Fibroblast of mammary gland (primary cell): ENCODE measurements around the gene RAI1.

Experiments used
- DNase-seq: peaks from one replicate; pipeline ENCODE4 v3.0.0-alpha.2; 2010; ENCODE audit warnings: low read depth
- H3K4me3 ChIP-seq: 2 replicates; pipeline ENCODE4 v1.5.1; 2011; ENCODE audit warnings: low read depth, mild to moderate bottlenecking, low read length, moderate library complexity; ENCODE audit not compliant: control insufficient read depth
- CTCF ChIP-seq: conservative IDR thresholded peaks from 2 replicates; pipeline ENCODE4 v1.5.1; 2011; ENCODE audit warnings: low read depth, low read length, inconsistent platforms; ENCODE audit not compliant: control insufficient read depth, insufficient read depth

Gene RAI1

GRCh38 chr17:17845046-17845775 is 164.0 kb downstream of the RAI1 start:
- no peak for DNase-seq
- no peak overlapping the region for H3K4me3 ChIP-seq
- no peak for TF ChIP-seq CTCF

- H3K4me3 ChIP-seq = no peak overlapping the region
- no peak for DNase-seq
- no peak for TF ChIP-seq CTCF
Observed at GRCh38 chr17:17846003-17846402, 164.7 kb downstream of the RAI1 start.

DNA sequence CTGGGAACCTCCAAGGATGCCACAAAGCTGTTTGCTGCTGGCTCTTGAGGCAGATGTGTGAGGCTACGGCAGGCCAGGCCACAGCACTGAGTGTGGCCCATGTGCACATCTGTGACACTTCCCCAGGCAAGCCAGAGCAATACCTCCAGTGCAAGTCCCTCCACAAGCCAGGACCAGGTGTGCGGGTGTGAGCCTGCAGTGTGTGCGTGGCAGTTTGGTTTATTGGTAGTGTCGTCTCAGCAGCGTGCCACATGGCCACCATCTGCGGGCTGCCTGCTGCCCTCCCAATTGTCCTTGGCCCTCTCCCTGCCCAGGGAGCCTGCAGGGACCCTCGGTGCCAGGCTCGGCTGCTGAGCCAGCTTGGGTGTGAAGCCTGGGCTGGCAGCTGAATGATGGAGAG is 165.4 kb downstream of the RAI1 start:
- no peak for TF ChIP-seq CTCF
- no peak overlapping the region for H3K4me3 ChIP-seq
- no peak for DNase-seq

GRCh38 chr17:17847118-17847689 is 165.9 kb downstream of the RAI1 start:
- no peak for DNase-seq
- no peak overlapping the region for H3K4me3 ChIP-seq
- TF ChIP-seq CTCF = no peak

DNA sequence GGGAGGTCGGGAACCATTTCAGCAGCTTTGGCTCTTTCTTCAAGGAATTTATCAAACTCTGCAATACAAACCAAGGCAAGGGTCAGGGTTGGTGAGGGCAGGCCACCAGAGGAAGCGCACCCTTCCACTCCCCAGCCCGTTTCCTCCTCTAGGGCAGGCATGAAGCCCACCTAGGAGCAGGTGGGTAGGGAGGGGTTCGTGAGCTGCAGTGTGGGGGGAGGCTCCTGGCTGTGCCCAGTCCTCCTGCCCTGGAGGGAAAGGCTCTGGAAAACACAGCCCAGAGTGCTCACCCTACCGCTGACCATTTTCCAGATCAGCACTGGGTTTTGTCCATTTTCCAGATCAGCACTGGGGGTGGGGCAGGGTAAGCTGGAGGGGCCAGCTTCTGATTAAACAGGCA is 166.5 kb downstream of the RAI1 start:
- no peak overlapping the region for H3K4me3 ChIP-seq
- DNase-seq = no peak
- TF ChIP-seq CTCF = no peak

DNA sequence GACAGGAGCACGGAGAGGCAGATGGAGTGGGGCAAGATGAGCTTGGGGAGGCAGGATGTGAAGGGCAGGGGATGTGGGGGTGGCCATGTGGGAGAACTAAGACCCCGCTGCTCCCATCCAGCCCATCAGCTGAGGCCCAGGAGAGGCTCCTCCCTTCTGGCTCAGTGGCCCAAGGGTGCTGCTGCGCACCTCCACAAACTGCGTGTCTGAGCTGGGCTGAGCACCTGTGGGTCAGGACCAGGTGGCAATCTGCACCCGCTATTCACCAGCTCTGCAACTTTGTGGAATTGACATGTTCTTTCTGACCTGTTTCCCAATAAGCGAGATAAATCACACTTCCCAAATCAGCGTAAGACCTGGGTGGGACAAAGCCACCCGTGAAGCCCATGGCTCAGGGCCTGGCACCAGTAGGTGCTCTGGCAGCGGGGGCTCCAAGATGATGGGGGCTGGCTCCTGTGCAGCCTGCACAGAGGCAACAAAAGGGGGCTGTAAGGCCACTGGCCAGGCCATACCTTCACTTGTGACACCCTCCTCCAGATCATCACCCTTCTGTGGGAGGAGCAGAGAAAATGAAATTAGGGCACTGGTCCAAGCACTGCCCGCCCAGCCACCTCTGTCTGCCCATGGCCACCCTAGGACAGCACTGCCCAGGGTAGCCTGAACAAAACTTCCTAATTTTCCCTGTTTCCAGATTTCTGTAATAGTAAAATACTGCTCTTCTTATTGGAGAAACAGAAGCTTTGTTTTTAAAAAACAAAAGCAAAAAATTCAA is 167.2 kb downstream of the RAI1 start:
- H3K4me3 ChIP-seq = no peak overlapping the region
- no peak for DNase-seq
- TF ChIP-seq CTCF = no peak
